CD4-positive, alpha-beta memory T cell (primary cell): ENCODE results near the gene KCNIP2. TPM values are rescaled to one million over a fixed set of nuclear protein-coding genes. Genes with fewer than 3 reads are reported as not detected.

Source experiments
- CTCF ChIA-PET: fragments of 350-600 bp; sonication (Branson Sonifier 250); formaldehyde crosslinking; loops from one replicate; lab custom pipeline; 2021; ENCODE audit warnings: inconsistent platforms; ENCODE audit not compliant: partially characterized antibody; lab: Charles Lee
- POLR2A ChIA-PET: fragments of 350-600 bp; sonication (Branson Sonifier 250); formaldehyde crosslinking; loops from one replicate; lab custom pipeline; 2021; ENCODE audit not compliant: partially characterized antibody; lab: Charles Lee
- DNase-seq, 5 donors: peaks; one replicate each; pipeline versions ENCODE4 v3.0.0 to v3.0.0-alpha.2; 2020 to 2022; ENCODE audit warnings: mixed read lengths in 1 of 5
- H3K27ac ChIP-seq: one replicate; pipeline ENCODE4 v1.7.0; 2013; ENCODE audit warnings: low read depth, low read length
- H3K27me3 ChIP-seq: 2 replicates; pipeline ENCODE4 v1.7.0; 2013; ENCODE audit warnings: mild to moderate bottlenecking, low read length, moderate library complexity; ENCODE audit not compliant: insufficient read depth
- H3K36me3 ChIP-seq: 2 replicates; pipeline ENCODE4 v1.7.0; 2013; ENCODE audit warnings: mild to moderate bottlenecking, low read length, moderate library complexity; ENCODE audit not compliant: insufficient read depth
- H3K4me1 ChIP-seq: 2 replicates; pipeline ENCODE4 v1.7.0; 2013; ENCODE audit warnings: mild to moderate bottlenecking, low read length, moderate library complexity; ENCODE audit not compliant: insufficient read depth
- H3K4me3 ChIP-seq, 2 donors: one replicate each; pipeline ENCODE4 v1.7.0; 2013; ENCODE audit warnings: low read length in 2 of 2, mild to moderate bottlenecking in 1 of 2
- H3K9me3 ChIP-seq, 2 donors: one replicate each; pipeline ENCODE4 v1.7.0; 2013; ENCODE audit warnings: low read length in 2 of 2, control low read depth in 1 of 2; ENCODE audit not compliant: control insufficient read depth in 1 of 2
- H3K27ac Mint-ChIP-seq, 7 donors: one replicate each; pipeline ENCODE4 v1.8.0; 2020 to 2021; ENCODE audit warnings: mixed read lengths in 7 of 7, mild to moderate bottlenecking in 6 of 7, inconsistent platforms in 3 of 7, moderate library complexity in 3 of 7
- H3K27me3 Mint-ChIP-seq, 2 donors: one replicate each; pipeline ENCODE4 v1.8.0; 2020 to 2021; ENCODE audit warnings: mixed read lengths in 2 of 2
- H3K36me3 Mint-ChIP-seq, 2 donors: one replicate each; pipeline ENCODE4 v1.8.0; 2020 to 2021; ENCODE audit warnings: mixed read lengths in 2 of 2, inconsistent platforms in 1 of 2, mild to moderate bottlenecking in 1 of 2
- H3K4me1 Mint-ChIP-seq, 4 donors: one replicate each; pipeline ENCODE4 v1.8.0; 2020 to 2021; ENCODE audit warnings: mixed read lengths in 4 of 4, mild to moderate bottlenecking in 1 of 4
- H3K4me3 Mint-ChIP-seq, 8 donors: one replicate each; pipeline ENCODE4 v1.8.0; 2020 to 2021; ENCODE audit warnings: mixed read lengths in 8 of 8, mild to moderate bottlenecking in 7 of 8, moderate library complexity in 6 of 8, inconsistent platforms in 3 of 8
- H3K9me3 Mint-ChIP-seq, 8 donors: one replicate each; pipeline ENCODE4 v1.8.0; 2020 to 2021; ENCODE audit warnings: mixed read lengths in 8 of 8, mild to moderate bottlenecking in 5 of 8, inconsistent platforms in 3 of 8, moderate library complexity in 1 of 8
- intact Hi-C: fragments of 100-400 bp; cut with micrococcal nuclease; formaldehyde crosslinking; loops from one replicate; pipeline ENCODE4 v1.15.1; 2023
- polyA plus RNA-seq, 2 donors: library from polyadenylated mRNA; unstranded; fragments of 300-500 nt; fragmentation: Illumina TruSeq; gene quantifications; one replicate each; pipeline ENCODE4 v1.2.3, GENCODE V29; 2021
- total RNA-seq, 2 experiments: library from RNA; stranded (reverse); gene quantifications; one replicate each; pipeline ENCODE4 v1.2.3, GENCODE V29; 2021

KCNIP2 gene
- total and polyA plus RNA-seq, 4 experiments from 2014 or later: 0.79 to 4.3 (median 2.3) TPM

GRCh38 chr10:101814466-101815071 lies 29.0 kb downstream of the KCNIP2 start:
- Histone ChIP-seq H3K9me3 (no peaks in the 10 kb centered on the region), H3K36me3 (peaks cover 28% of the 10 kb centered on the region), H3K4me1 (peaks cover 60% of the 10 kb centered on the region), H3K4me3 (peak overlapping the region; percentile 43 to 95), H3K27ac (peak overlapping the region; percentile 85), H3K27me3 (no peaks in the 10 kb centered on the region)
- intact Hi-C loops: loop anchor here (5.0 kb wide), 1 partner anchor 833 kb away; no protein-coding TSS in a partner anchor
- no peak for DNase-seq
- H3K27me3 Mint-ChIP-seq: no peaks in the 10 kb centered on the region
- H3K4me3 Mint-ChIP-seq: peak overlapping the region; percentile 94 to 100 (median 98)
- H3K4me1 Mint-ChIP-seq: peaks cover 40 to 76% (median 50%) of the 10 kb centered on the region in 4 donors
- peak overlapping the region; percentile 74 to 100 (median 89) for H3K27ac Mint-ChIP-seq
- peaks cover 41 to 52% of the 10 kb centered on the region in 2 donors for H3K36me3 Mint-ChIP-seq
- no peaks in the 10 kb centered on the region for H3K9me3 Mint-ChIP-seq
- CTCF ChIA-PET: interaction anchor here (0.8 to 2.6 kb wide), 4 partner anchors 18 to 26 kb away, joined by 3 to 11 read pairs (median 4); no protein-coding TSS in a partner anchor
- POLR2A ChIA-PET: interaction anchor here (0.7 to 9.9 kb wide), 6 partner anchors 17 to 1536 kb away, joined by 3 to 204 read pairs (median 9); partner anchors contain the start of gene NPM3

GRCh38 chr10:101812606-101813005 lies 31.0 kb downstream of the KCNIP2 start:
- Mint-ChIP-seq H3K4me3 (peak overlapping the region in 5 of 8 donors; percentile 13 to 100 (median 44)), H3K36me3 (peaks cover 44 to 68% of the 10 kb centered on the region in 2 donors), H3K27me3 (no peaks in the 10 kb centered on the region), H3K4me1 (peaks cover 37 to 63% (median 44%) of the 10 kb centered on the region in 4 donors), H3K9me3 (no peaks in the 10 kb centered on the region), H3K27ac (peak overlapping the region in 2 of 7 donors; percentile 29 to 91)
- Histone ChIP-seq H3K4me3 (no peak overlapping the region), H3K27ac (no peak overlapping the region), H3K9me3 (no peaks in the 10 kb centered on the region), H3K4me1 (peaks cover 61% of the 10 kb centered on the region), H3K27me3 (no peaks in the 10 kb centered on the region), H3K36me3 (peaks cover 46% of the 10 kb centered on the region)
- CTCF ChIA-PET: interaction anchor here (0.6 to 2.6 kb wide), 9 partner anchors 10 to 67 kb away, joined by 3 to 12 read pairs (median 4); partner anchors contain the start of genes KCNIP2 and NPM3
- DNase-seq: no peak
- POLR2A ChIA-PET: interaction anchor here (1.0 to 3.0 kb wide), 3 partner anchors 27 to 31 kb away, joined by 3 to 9 read pairs (median 4); partner anchors contain the start of gene NPM3
- intact Hi-C loops: loop anchor here (2.0 kb wide), 1 partner anchor 18 kb away; no protein-coding TSS in a partner anchor

GRCh38 chr10:101807158-101807557 lies 36.4 kb downstream of the KCNIP2 start:
- Mint-ChIP-seq H3K36me3 (peaks cover 40 to 64% of the 10 kb centered on the region in 2 donors), H3K4me1 (peaks cover 18 to 37% (median 28%) of the 10 kb centered on the region in 4 donors), H3K9me3 (no peaks in the 10 kb centered on the region), H3K27ac (peak overlapping the region in 3 of 7 donors; percentile 29 to 43 (median 35)), H3K4me3 (no peak overlapping the region), H3K27me3 (no peaks in the 10 kb centered on the region)
- Histone ChIP-seq H3K36me3 (peaks cover 72% of the 10 kb centered on the region), H3K9me3 (no peaks in the 10 kb centered on the region), H3K4me3 (no peak overlapping the region), H3K4me1 (peaks cover 32% of the 10 kb centered on the region), H3K27me3 (no peaks in the 10 kb centered on the region), H3K27ac (no peak overlapping the region)
- intact Hi-C loops: no loop called here
- CTCF ChIA-PET: interaction anchor here (0.8 to 1.6 kb wide), 2 partner anchors 11 to 34 kb away, joined by 3 to 4 read pairs; no protein-coding TSS in a partner anchor
- DNase-seq: no peak
- POLR2A ChIA-PET: interaction anchor here (1.2 to 5.5 kb wide), 2 partner anchors 11 to 22 kb away, joined by 4 to 30 read pairs; partner anchors contain the start of gene OGA

- Histone ChIP-seq H3K4me3 (no peak overlapping the region), H3K27ac (no peak overlapping the region), H3K9me3 (no peaks in the 10 kb centered on the region), H3K36me3 (peaks cover 79% of the 10 kb centered on the region), H3K27me3 (no peaks in the 10 kb centered on the region), H3K4me1 (peaks cover 38% of the 10 kb centered on the region)
- POLR2A ChIA-PET: interaction anchor here (1.0 to 5.5 kb wide), 3 partner anchors 14 to 19 kb away, joined by 3 to 30 read pairs (median 3); partner anchors contain the start of gene OGA
- Mint-ChIP-seq H3K4me1 (peaks cover 19 to 43% (median 28%) of the 10 kb centered on the region in 4 donors), H3K27ac (peak overlapping the region in 2 of 7 donors; percentile 11 to 17), H3K9me3 (no peaks in the 10 kb centered on the region), H3K27me3 (no peaks in the 10 kb centered on the region), H3K4me3 (peak overlapping the region in 1 of 8 donors; percentile 24), H3K36me3 (peaks cover 47 to 66% of the 10 kb centered on the region in 2 donors)
- no peak for DNase-seq
- CTCF ChIA-PET: interaction anchor here (0.7 to 2.6 kb wide), 4 partner anchors 9 to 38 kb away, joined by 3 to 6 read pairs (median 3); no protein-coding TSS in a partner anchor
- intact Hi-C loops: no loop called here
Measured at GRCh38 chr10:101803511-101803910, 40.1 kb downstream of the KCNIP2 start.

- Histone ChIP-seq H3K9me3 (no peaks in the 10 kb centered on the region), H3K36me3 (peaks cover 82% of the 10 kb centered on the region), H3K4me3 (no peak overlapping the region), H3K4me1 (peaks cover 38% of the 10 kb centered on the region), H3K27me3 (no peaks in the 10 kb centered on the region), H3K27ac (no peak overlapping the region)
- no peak overlapping the region for H3K4me3 Mint-ChIP-seq
- peaks cover 63 to 81% of the 10 kb centered on the region in 2 donors for H3K36me3 Mint-ChIP-seq
- no peaks in the 10 kb centered on the region for H3K9me3 Mint-ChIP-seq
- ChIA-PET POLR2A (interaction anchor here (0.7 to 3.3 kb wide), 3 partner anchors 14 to 20 kb away, joined by 3 to 18 read pairs (median 3); partner anchors contain the start of gene OGA), CTCF (interaction anchor here (0.6 to 4.3 kb wide), 6 partner anchors 14 to 46 kb away, joined by 3 to 29 read pairs (median 6); partner anchors contain the start of genes KCNIP2 and NPM3)
- DNase-seq: no peak
- H3K4me1 Mint-ChIP-seq: peaks cover 22 to 35% (median 26%) of the 10 kb centered on the region in 4 donors
- intact Hi-C loops: no loop called here
- no peaks in the 10 kb centered on the region for H3K27me3 Mint-ChIP-seq
- H3K27ac Mint-ChIP-seq: peak overlapping the region in 4 of 7 donors; percentile 5 to 91 (median 27)
Measured at GRCh38 chr10:101797403-101798059, 46.1 kb downstream of the KCNIP2 start.

GRCh38 chr10:101793526-101793925 lies 50.1 kb downstream of the KCNIP2 start:
- Histone ChIP-seq H3K27me3 (no peaks in the 10 kb centered on the region), H3K27ac (no peak overlapping the region), H3K36me3 (peaks cover 60% of the 10 kb centered on the region), H3K9me3 (no peaks in the 10 kb centered on the region), H3K4me3 (no peak overlapping the region), H3K4me1 (peaks cover 10% of the 10 kb centered on the region)
- CTCF ChIA-PET: interaction anchor here (1.8 to 2.0 kb wide), 2 partner anchors 12 to 42 kb away, joined by 4 to 6 read pairs; no protein-coding TSS in a partner anchor
- no peak for DNase-seq
- H3K4me1 Mint-ChIP-seq: peaks cover 6 to 14% (median 10%) of the 10 kb centered on the region in 4 donors
- intact Hi-C loops: no loop called here
- peaks cover 49 to 74% of the 10 kb centered on the region in 2 donors for H3K36me3 Mint-ChIP-seq
- no peaks in the 10 kb centered on the region for H3K9me3 Mint-ChIP-seq
- no peak overlapping the region for H3K4me3 Mint-ChIP-seq
- POLR2A ChIA-PET: interaction anchor here (0.6 to 2.8 kb wide), 3 partner anchors 9 to 25 kb away, joined by 3 to 14 read pairs (median 3); partner anchors contain the start of gene OGA
- H3K27me3 Mint-ChIP-seq: no peaks in the 10 kb centered on the region
- H3K27ac Mint-ChIP-seq: no peak overlapping the region
